Lower lobe of right lung (tissue), 2 donors: ENCODE measurements around the gene CRTC1. TPM values are rescaled to one million over a fixed set of nuclear protein-coding genes. Genes with fewer than 3 reads are reported as not detected.
A peak's percentile ranks its signal among the peaks of the same experiment; 100 is the strongest.

Source experiments
- ATAC-seq, 2 donors: fragments of 200-7000 bp; cut with Tn5 transposase; one replicate each; pipeline ENCODE4 v1.9.1; 2020 to 2022; ENCODE audit warnings: mild to moderate bottlenecking in 2 of 2, moderate library complexity in 2 of 2
- DNase-seq: peaks from one replicate; pipeline ENCODE4 v3.0.0-alpha.2; 2020
- H3K27ac ChIP-seq: fragments of 200-600 bp; one replicate; pipeline ENCODE4 v1.8.0; 2022
- H3K27me3 ChIP-seq: fragments of 200-600 bp; one replicate; pipeline ENCODE4 v1.8.0; 2022; ENCODE audit warnings: low read depth
- H3K36me3 ChIP-seq: fragments of 200-600 bp; one replicate; pipeline ENCODE4 v1.8.0; 2022; ENCODE audit warnings: mild to moderate bottlenecking
- H3K4me1 ChIP-seq: fragments of 200-600 bp; one replicate; pipeline ENCODE4 v1.8.0; 2022
- H3K4me3 ChIP-seq: fragments of 200-600 bp; one replicate; pipeline ENCODE4 v1.8.0; 2022; ENCODE audit warnings: mild to moderate bottlenecking
- H3K9me3 ChIP-seq: fragments of 200-600 bp; one replicate; pipeline ENCODE4 v1.8.0; 2022
- CTCF ChIP-seq: fragments of 200-600 bp; IDR thresholded peaks from one replicate; pipeline ENCODE4 v1.8.0; 2022; ENCODE audit warnings: antibody characterized with exemption, mild to moderate bottlenecking
- intact Hi-C: fragments of 100-400 bp; cut with DNase I; formaldehyde crosslinking; loops from one replicate; pipeline ENCODE4 v1.11.0; 2022
- total RNA-seq: library from RNA; stranded (reverse); fragmentation: NEBNext Ultra II Directional; extraction: Animal tissue kit (Norgen Biotek cat#: 25700); gene quantifications from one replicate; pipeline ENCODE4 v1.2.1, GENCODE V29; 2021
- donor health status: DM: no; HTN: yes; CAD: no; lungs with severe emphysema.

CRTC1 gene
- total RNA-seq, 1 donor from 2014 or later, result 16.2 TPM

DNA sequence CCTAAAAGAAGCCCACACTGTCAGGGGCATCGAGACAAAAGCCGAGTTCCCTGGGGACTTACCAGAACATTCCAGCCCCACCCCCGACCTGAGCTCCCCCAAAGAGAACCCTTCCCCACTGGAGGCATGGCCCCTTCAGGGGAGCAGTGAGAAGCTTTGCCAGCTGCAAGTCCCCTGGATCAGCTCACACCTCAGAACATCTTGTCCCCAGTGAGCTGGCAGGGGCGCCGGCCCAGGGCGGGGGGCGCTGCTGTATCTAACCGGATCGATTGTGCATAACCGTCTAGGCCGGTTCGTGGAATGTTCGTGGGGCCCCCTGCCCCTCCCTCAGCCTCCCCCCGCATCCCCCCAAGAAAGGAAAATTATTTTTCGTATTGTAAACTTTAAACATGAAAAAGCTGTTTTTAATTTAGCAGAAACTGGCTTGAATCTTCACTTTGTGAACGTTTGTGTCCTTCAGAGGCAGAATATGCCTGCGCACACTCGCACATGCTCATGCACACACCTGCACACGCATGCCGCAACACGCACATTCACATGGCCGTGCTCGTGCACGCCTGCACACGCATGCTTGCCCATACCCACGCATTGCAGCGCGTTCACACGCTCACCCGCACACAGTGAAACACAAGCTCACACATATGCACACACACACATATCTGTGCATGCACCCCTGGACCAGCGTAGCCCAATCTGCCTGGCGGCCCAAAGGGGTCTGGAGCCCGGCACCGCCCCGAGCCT, 12.0 kb upstream of the CRTC1 start:
- no peak overlapping the region for H3K27ac ChIP-seq
- intact Hi-C loops, result no loop called here
- DNase-seq, result no peak
- H3K4me3 ChIP-seq, result no peak overlapping the region
- no peaks in the 10 kb centered on the region for H3K4me1 ChIP-seq
- peaks cover 41% of the 10 kb centered on the region for H3K36me3 ChIP-seq
- no peaks in the 10 kb centered on the region for H3K9me3 ChIP-seq
- H3K27me3 ChIP-seq, result no peaks in the 10 kb centered on the region
- ATAC-seq, result no peak
- TF ChIP-seq CTCF, result no peak

- Histone ChIP-seq H3K36me3 (peaks cover 41% of the 10 kb centered on the region), H3K4me3 (no peak overlapping the region), H3K27me3 (no peaks in the 10 kb centered on the region), H3K4me1 (peaks cover under 1% of the 10 kb centered on the region), H3K9me3 (no peaks in the 10 kb centered on the region), H3K27ac (no peak overlapping the region)
- peak in 1 of 2 donors; percentile 16 for ATAC-seq
- intact Hi-C loops, result no loop called here
- TF ChIP-seq CTCF, result no peak
- no peak for DNase-seq
Measured at GRCh38 chr19:18672044-18672451, 11.4 kb upstream of the CRTC1 start.

GRCh38 chr19:18672606-18673337, 10.7 kb upstream of the CRTC1 start:
- TF ChIP-seq CTCF, result no peak
- peaks cover 8% of the 10 kb centered on the region for H3K4me1 ChIP-seq
- peaks cover 37% of the 10 kb centered on the region for H3K36me3 ChIP-seq
- H3K4me3 ChIP-seq, result no peak overlapping the region
- intact Hi-C loops, result no loop called here
- ATAC-seq, result no peak
- H3K9me3 ChIP-seq, result no peaks in the 10 kb centered on the region
- H3K27me3 ChIP-seq, result no peaks in the 10 kb centered on the region
- H3K27ac ChIP-seq, result no peak overlapping the region
- DNase-seq, result no peak

DNA sequence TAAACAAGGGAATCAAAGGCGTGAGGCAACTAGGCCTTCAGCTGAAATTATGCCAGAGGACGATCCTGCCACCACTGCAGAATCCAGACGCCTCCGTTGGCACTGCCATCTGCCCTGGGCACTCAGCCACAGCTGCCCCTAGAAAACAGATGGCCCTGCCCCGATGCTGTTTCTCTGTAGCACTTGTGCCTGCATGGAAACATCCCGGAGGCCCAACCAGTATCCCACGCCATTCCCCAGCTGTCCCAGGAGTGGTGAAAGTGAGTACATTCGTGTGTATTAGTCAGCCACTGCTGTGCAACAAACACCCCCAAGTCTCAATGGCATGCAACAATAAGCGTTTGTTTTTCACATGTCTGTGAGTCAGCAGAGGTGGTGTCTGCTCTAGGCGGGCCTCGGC, 8.9 kb upstream of the CRTC1 start:
- no peak for ATAC-seq
- no peak for DNase-seq
- Histone ChIP-seq H3K27me3 (no peaks in the 10 kb centered on the region), H3K4me1 (peaks cover 21% of the 10 kb centered on the region), H3K36me3 (peaks cover 19% of the 10 kb centered on the region), H3K27ac (no peak overlapping the region), H3K4me3 (no peak overlapping the region), H3K9me3 (no peaks in the 10 kb centered on the region)
- TF ChIP-seq CTCF, result no peak
- intact Hi-C loops, result no loop called here

DNA sequence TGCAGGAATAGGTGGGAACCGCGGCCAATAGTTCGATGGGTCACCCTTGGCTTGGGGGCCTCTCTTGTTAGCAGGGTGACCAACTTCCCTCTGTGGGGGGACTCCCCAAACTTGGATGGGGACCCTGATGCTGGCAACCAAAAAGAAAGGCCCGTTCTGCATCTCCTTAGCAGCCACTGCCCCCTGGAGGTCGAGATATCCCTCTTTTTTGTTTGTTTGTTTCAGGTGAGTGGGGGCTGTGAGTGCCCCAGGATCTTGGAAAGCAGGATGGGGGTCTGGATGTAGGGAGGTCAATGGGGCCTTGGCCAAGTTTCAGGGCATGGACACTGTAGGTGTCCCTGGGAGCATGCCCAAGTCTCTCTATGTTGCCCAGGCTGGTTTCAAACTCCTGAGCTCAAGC, 7.7 kb upstream of the CRTC1 start:
- no peaks in the 10 kb centered on the region for H3K27me3 ChIP-seq
- intact Hi-C loops, result no loop called here

More for the DNA sequence above, 7.7 kb upstream of the CRTC1 start:
- peaks cover 21% of the 10 kb centered on the region for H3K4me1 ChIP-seq
- no peak overlapping the region for H3K27ac ChIP-seq
- no peaks in the 10 kb centered on the region for H3K9me3 ChIP-seq
- peak; percentile 25 for TF ChIP-seq CTCF
- no peak for DNase-seq
- peaks cover 7% of the 10 kb centered on the region for H3K36me3 ChIP-seq
- no peak for ATAC-seq
- no peak overlapping the region for H3K4me3 ChIP-seq
